GM12875 (cell line): Measurements from ENCODE around the gene COG5.

ENCODE experiments used
- H3K4me3 ChIP-seq: one replicate; pipeline ENCODE4 v1.5.1; 2011; ENCODE audit warnings: low read depth, low read length, control low read depth
- CTCF ChIP-seq: IDR thresholded peaks from 2 replicates; pipeline ENCODE4 v1.5.1; 2011; ENCODE audit warnings: low read depth, mild to moderate bottlenecking, control low read depth, inconsistent platforms, low read length, moderate library complexity, borderline replicate concordance; ENCODE audit not compliant: insufficient read depth

Gene COG5

GRCh38 chr7:107242267-107242666, 321.5 kb downstream of the COG5 start:
- TF ChIP-seq CTCF, result no peak

GRCh38 chr7:107237451-107237850, 326.3 kb downstream of the COG5 start:
- no peak for TF ChIP-seq CTCF
- H3K4me3 ChIP-seq, result no peak overlapping the region

More at GRCh38 chr7:107242267-107242666, 321.5 kb downstream of the COG5 start:
- no peak overlapping the region for H3K4me3 ChIP-seq

GRCh38 chr7:107236862-107237261, 326.9 kb downstream of the COG5 start:
- H3K4me3 ChIP-seq, result no peak overlapping the region
- TF ChIP-seq CTCF, result no peak

GRCh38 chr7:107234436-107234835, 329.3 kb downstream of the COG5 start:
- H3K4me3 ChIP-seq, result no peak overlapping the region
- TF ChIP-seq CTCF, result no peak

GRCh38 chr7:107233981-107234380, 329.7 kb downstream of the COG5 start:
- H3K4me3 ChIP-seq, result no peak overlapping the region
- no peak for TF ChIP-seq CTCF

GRCh38 chr7:107233174-107233573, 330.5 kb downstream of the COG5 start:
- no peak overlapping the region for H3K4me3 ChIP-seq
- TF ChIP-seq CTCF, result no peak

GRCh38 chr7:107232568-107233090, 331.1 kb downstream of the COG5 start:
- no peak overlapping the region for H3K4me3 ChIP-seq
- TF ChIP-seq CTCF, result no peak
